Transverse colon (tissue), 4 donors: ENCODE data around the gene TAS1R3.

Experiments
- CTCF ChIP-seq, 5 experiments: fragments of 200-600 bp in 3 of 5; fragments of 450-650 bp in 2 of 5; sonication (generic) in 3 of 5; IDR thresholded peaks; 1 replicate in 2 of 5; 2 replicates in 3 of 5; pipeline ENCODE4 v1.5.1; 2016 to 2017; ENCODE audit warnings: antibody characterized with exemption in 5 of 5, inconsistent platforms in 3 of 5, mild to moderate bottlenecking in 2 of 5, moderate library complexity in 1 of 5
- EP300 ChIP-seq: sonication (generic); formaldehyde crosslinking; IDR thresholded peaks from one replicate; pipeline ENCODE4 v1.6.1; 2017; ENCODE audit warnings: antibody characterized with exemption, low read depth
- POLR2A ChIP-seq: fragments of 450-650 bp; IDR thresholded peaks from one replicate; pipeline ENCODE4 v1.6.1; 2016; ENCODE audit warnings: antibody characterized with exemption, mild to moderate bottlenecking, moderate library complexity
- POLR2AphosphoS5 ChIP-seq, 3 donors: sonication (generic); formaldehyde crosslinking; IDR thresholded peaks; one replicate each; pipeline ENCODE4 v1.6.1; 2016; ENCODE audit warnings: antibody characterized with exemption in 3 of 3

DNA sequence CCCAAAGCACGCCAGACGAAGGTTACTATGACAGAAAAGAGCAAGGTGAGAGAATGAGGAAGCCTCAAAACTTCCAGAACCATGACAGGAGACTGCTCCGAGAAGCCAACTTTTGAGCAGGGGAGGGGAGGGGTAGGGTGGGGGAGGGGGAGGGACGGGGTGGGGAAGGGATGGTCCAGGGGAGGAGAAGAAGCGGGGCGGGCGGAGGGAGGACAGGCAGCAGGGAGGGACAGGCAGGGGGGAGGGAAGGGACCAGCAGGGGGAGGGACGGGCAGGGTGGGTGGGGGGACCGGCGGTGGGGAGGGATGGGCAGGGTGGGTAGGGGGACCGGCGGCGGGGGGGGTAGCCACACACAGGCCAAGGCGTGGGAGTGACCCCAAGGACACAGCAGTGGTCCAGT lies 8.7 kb upstream of the TAS1R3 start:
- TF ChIP-seq POLR2A, result no peak
- TF ChIP-seq POLR2AphosphoS5 (IDR thresholded peaks at IDR 0.05), result no peak
- TF ChIP-seq EP300, result no peak
- TF ChIP-seq CTCF (IDR thresholded peaks at IDR 0.05), result no peak
